Measurements from ENCODE around the gene TWIST2. TPM values are rescaled to one million over a fixed set of nuclear protein-coding genes. Genes with fewer than 3 reads are reported as not detected.

TWIST2 gene
- total RNA-seq, 1 experiment from 2014 or later = not detected

GRCh38 chr2:238899386-238899785 lies 51.5 kb downstream of the TWIST2 start:
- ChIA-PET CTCF (no interaction called here), POLR2A (ENCODE audit: low non-redundant PET) (no interaction called here)
- no peaks in the 10 kb centered on the region for H3K9me3 ChIP-seq (ENCODE audit: low read depth, low read length, poor library complexity, severe bottlenecking)
- H3K36me3 ChIP-seq (ENCODE audit: insufficient read depth, low read length, poor library complexity, severe bottlenecking) = no peaks in the 10 kb centered on the region
- TF ChIP-seq CTCF (conservative IDR thresholded peaks at IDR 0.05; ENCODE audit: low read depth, low read length) (no peak), EZH2 (IDR thresholded peaks at IDR 0.05; ENCODE audit: borderline replicate concordance, low read depth, low read length, poor library complexity, severe bottlenecking) (no peak)
- BruUV-seq (replicated peaks) = no TSS peak
- H3K4me1 ChIP-seq (ENCODE audit: insufficient read depth, low read length, poor library complexity, severe bottlenecking) = no peaks in the 10 kb centered on the region
- H3K4me3 ChIP-seq (ENCODE audit: low read depth, low read length, poor library complexity, severe bottlenecking) = no peak overlapping the region
- peaks cover 7% of the 10 kb centered on the region for H3K27me3 ChIP-seq (replicated peaks; ENCODE audit: insufficient read depth, low read depth, low read length, poor library complexity)
- no peak for DNase-seq (ENCODE audit: low spot score)
- no peak overlapping the region for H3K27ac ChIP-seq (ENCODE audit: low read depth, low read length, poor library complexity, severe bottlenecking)
- intact Hi-C loops (cut with micrococcal nuclease; ENCODE audit: unreplicated experiment) = no loop called here

GRCh38 chr2:238900511-238900910 lies 52.6 kb downstream of the TWIST2 start:
- POLR2A ChIA-PET (ENCODE audit: low non-redundant PET) = no interaction called here
- H3K27ac ChIP-seq (ENCODE audit: low read depth, low read length, poor library complexity, severe bottlenecking) = no peak overlapping the region
- H3K4me3 ChIP-seq (ENCODE audit: low read depth, low read length, poor library complexity, severe bottlenecking) = no peak overlapping the region
- no peaks in the 10 kb centered on the region for H3K4me1 ChIP-seq (ENCODE audit: insufficient read depth, low read length, poor library complexity, severe bottlenecking)
- TF ChIP-seq EZH2 (IDR thresholded peaks at IDR 0.05; ENCODE audit: borderline replicate concordance, low read depth, low read length, poor library complexity, severe bottlenecking) (no peak), CTCF (conservative IDR thresholded peaks at IDR 0.05; ENCODE audit: low read depth, low read length) (no peak)
- intact Hi-C loops (cut with micrococcal nuclease; ENCODE audit: unreplicated experiment) = no loop called here
- BruUV-seq (replicated peaks) = no TSS peak
- CTCF ChIA-PET = no interaction called here
- DNase-seq (ENCODE audit: low spot score) = no peak
- no peaks in the 10 kb centered on the region for H3K36me3 ChIP-seq (ENCODE audit: insufficient read depth, low read length, poor library complexity, severe bottlenecking)
- H3K27me3 ChIP-seq (replicated peaks; ENCODE audit: insufficient read depth, low read depth, low read length, poor library complexity) = peaks cover 3% of the 10 kb centered on the region
- no peaks in the 10 kb centered on the region for H3K9me3 ChIP-seq (ENCODE audit: low read depth, low read length, poor library complexity, severe bottlenecking)

- no peak overlapping the region for H3K4me3 ChIP-seq (ENCODE audit: low read depth, low read length, poor library complexity, severe bottlenecking)
- no peaks in the 10 kb centered on the region for H3K4me1 ChIP-seq (ENCODE audit: insufficient read depth, low read length, poor library complexity, severe bottlenecking)
- intact Hi-C loops (cut with micrococcal nuclease; ENCODE audit: unreplicated experiment) = no loop called here
- no peaks in the 10 kb centered on the region for H3K36me3 ChIP-seq (ENCODE audit: insufficient read depth, low read length, poor library complexity, severe bottlenecking)
- H3K9me3 ChIP-seq (ENCODE audit: low read depth, low read length, poor library complexity, severe bottlenecking) = no peaks in the 10 kb centered on the region
- no TSS peak for BruUV-seq (replicated peaks)
- DNase-seq (ENCODE audit: low spot score) = no peak
- CTCF ChIA-PET = no interaction called here
- peaks cover 3% of the 10 kb centered on the region for H3K27me3 ChIP-seq (replicated peaks; ENCODE audit: insufficient read depth, low read depth, low read length, poor library complexity)
- H3K27ac ChIP-seq (ENCODE audit: low read depth, low read length, poor library complexity, severe bottlenecking) = no peak overlapping the region
- TF ChIP-seq CTCF (conservative IDR thresholded peaks at IDR 0.05; ENCODE audit: low read depth, low read length) = no peak
- no peak for TF ChIP-seq EZH2 (IDR thresholded peaks at IDR 0.05; ENCODE audit: borderline replicate concordance, low read depth, low read length, poor library complexity, severe bottlenecking)
- POLR2A ChIA-PET (ENCODE audit: low non-redundant PET) = no interaction called here
Measured at GRCh38 chr2:238901461-238902057, 53.7 kb downstream of the TWIST2 start.
